COLO668 (cell line): ENCODE data around the gene PXT1.
A peak's percentile ranks its signal among the peaks of the same experiment; 100 is the strongest.

Source experiments
- DNase-seq: peaks from one replicate; lab custom pipeline; 2025; ENCODE audit not compliant: unreplicated experiment; lab: John Stamatoyannopoulos, UW

PXT1 gene

GRCh38 chr6:36347621-36348020, 95.0 kb downstream of the PXT1 start:
- no peak for DNase-seq

GRCh38 chr6:36346486-36347273, 96.0 kb downstream of the PXT1 start:
- DNase-seq = no peak

- DNase-seq = no peak
Measured at GRCh38 chr6:36345681-36346466, 96.8 kb downstream of the PXT1 start.

GRCh38 chr6:36343109-36343680, 99.5 kb downstream of the PXT1 start:
- DNase-seq = no peak

- DNase-seq = peak; percentile 33
Measured at GRCh38 chr6:36340618-36341454, 101.8 kb downstream of the PXT1 start.
